MM.1S (cell line): ENCODE results near the gene NUDT8.

ENCODE experiments used
- CTCF ChIP-seq: fragments of 300-600 bp; sonication (generic); IDR thresholded peaks from 2 replicates; pipeline ENCODE4 v1.5.1; 2016; ENCODE audit warnings: antibody characterized with exemption, low read length, mixed read lengths
- EZH2 ChIP-seq: fragments of 300-600 bp; sonication (generic); optimal IDR thresholded peaks from 2 replicates; pipeline ENCODE3; 2017; ENCODE audit warnings: low read depth, mild to moderate bottlenecking, antibody characterized with exemption, low read length, mixed read lengths
- EZH2phosphoT487 ChIP-seq: fragments of 300-600 bp; sonication (generic); IDR thresholded peaks from 2 replicates; pipeline ENCODE4 v1.6.1; 2018; ENCODE audit warnings: antibody characterized with exemption, low read length

- no peak for TF ChIP-seq CTCF
- TF ChIP-seq EZH2phosphoT487 = no peak
- TF ChIP-seq EZH2 = no peak
Observed at GRCh38 chr11:67656278-67656922, 26.7 kb upstream of the NUDT8 start.
